ENCODE data around the gene ZSCAN29. TPM values are rescaled to one million over a fixed set of nuclear protein-coding genes. Genes with fewer than 3 reads are reported as not detected.

ZSCAN29 gene
- total and polyA plus RNA-seq, 2 of the 13 experiments (the other 11 are each of a cell fraction or from before 2014, with no cell fraction given), result 8.3 to 27.4 TPM

DNA sequence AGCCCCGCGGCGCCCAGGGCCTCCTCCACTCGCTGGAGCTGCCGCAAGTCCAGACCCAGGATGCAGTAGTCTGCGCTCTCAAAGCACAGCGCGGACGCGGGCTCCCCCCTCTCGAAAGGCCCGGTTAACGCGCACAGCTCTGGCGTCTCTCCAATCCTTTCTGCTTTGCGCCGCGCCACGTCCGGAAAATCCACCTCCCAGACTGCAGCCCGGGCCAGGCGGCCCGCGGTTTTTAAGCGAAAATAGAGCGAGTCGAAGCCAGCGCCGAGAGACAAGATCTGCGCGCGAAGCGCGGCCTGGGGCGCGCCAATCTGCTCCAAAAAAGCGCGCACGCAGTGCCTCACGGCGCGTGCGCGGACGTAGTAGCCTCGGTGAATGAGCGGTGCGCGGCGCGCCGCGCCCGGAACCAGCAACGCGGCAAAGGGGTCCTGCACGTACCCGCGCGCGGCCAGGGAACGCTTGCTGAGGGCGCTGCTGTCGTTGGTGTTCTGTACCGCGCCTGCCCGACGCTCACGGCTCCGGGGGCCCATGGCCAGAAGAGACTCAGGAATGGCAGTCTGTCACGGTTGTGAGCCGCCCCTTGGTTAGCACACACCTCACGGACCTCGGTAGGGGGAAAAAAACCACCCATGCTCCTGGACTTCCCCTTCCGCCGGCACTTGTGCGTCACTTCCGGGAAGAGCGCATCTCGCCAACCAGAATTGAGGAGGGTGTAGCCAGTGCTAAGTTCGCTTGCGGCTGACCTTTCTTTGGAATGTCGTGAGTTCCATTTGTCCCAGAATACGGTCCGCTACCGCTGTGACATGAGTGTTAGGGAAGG, 40.7 kb downstream of the ZSCAN29 start, which contains the start of gene LCMT2 (continued):
- TF ChIP-seq, protein P1, sequence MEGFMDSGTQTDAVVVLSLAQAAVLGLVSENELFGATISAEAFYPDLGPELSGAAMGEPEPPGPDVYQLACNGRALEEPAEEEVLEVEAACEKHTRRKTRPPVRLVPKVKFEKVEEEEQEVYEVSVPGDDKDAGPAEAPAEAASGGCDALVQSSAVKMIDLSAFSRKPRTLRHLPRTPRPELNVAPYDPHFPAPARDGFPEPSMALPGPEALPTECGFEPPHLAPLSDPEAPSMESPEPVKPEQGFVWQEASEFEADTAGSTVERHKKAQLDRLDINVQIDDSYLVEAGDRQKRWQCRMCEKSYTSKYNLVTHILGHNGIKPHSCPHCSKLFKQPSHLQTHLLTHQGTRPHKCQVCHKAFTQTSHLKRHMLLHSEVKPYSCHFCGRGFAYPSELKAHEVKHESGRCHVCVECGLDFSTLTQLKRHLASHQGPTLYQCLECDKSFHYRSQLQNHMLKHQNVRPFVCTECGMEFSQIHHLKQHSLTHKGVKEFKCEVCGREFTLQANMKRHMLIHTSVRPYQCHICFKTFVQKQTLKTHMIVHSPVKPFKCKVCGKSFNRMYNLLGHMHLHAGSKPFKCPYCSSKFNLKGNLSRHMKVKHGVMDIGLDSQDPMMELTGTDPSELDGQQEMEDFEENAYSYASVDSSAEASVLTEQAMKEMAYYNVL (CRISPR knock-in tag; IDR thresholded peaks at IDR 0.05; ENCODE audit: borderline replicate concordance), result peak; percentile 52; the same call in 1 of the 2 replicates
- TF ChIP-seq HCFC1 (IDR thresholded peaks at IDR 0.05; ENCODE audit: low read depth, low read length) (no peak; the same call in 1 of the 2 replicates), NFRKB (IDR thresholded peaks at IDR 0.05) (no peak), MLX (CRISPR knock-in tag; IDR thresholded peaks at IDR 0.05) (no peak), KMT2A (CRISPR knock-in tag; IDR thresholded peaks at IDR 0.05) (peak; percentile 77), MAFF (IDR thresholded peaks at IDR 0.05; ENCODE audit: low read depth, low read length) (no peak), ZNF552 (CRISPR knock-in tag; IDR thresholded peaks at IDR 0.05; ENCODE audit: borderline replicate concordance) (no peak), ATF4 (CRISPR knock-in tag; IDR thresholded peaks at IDR 0.05) (peak in 1 of 2 experiments; percentile 38; a peak in 1 of 4 replicates), FOXM1 (CRISPR knock-in tag; IDR thresholded peaks at IDR 0.05) (no peak), ZSCAN12 (CRISPR knock-in tag; IDR thresholded peaks at IDR 0.05) (no peak), ZSCAN20 (CRISPR knock-in tag; IDR thresholded peaks at IDR 0.05; ENCODE audit: borderline replicate concordance) (no peak; the same call in none of the 2 replicates), ZBTB46 (CRISPR knock-in tag; IDR thresholded peaks at IDR 0.05; ENCODE audit: borderline replicate concordance) (no peak), ZSCAN21 (CRISPR knock-in tag; IDR thresholded peaks at IDR 0.05; ENCODE audit: borderline replicate concordance) (no peak; the same call in 1 of the 2 replicates), CBX1 (IDR thresholded peaks at IDR 0.05; ENCODE audit: low read depth) (no peak), ZNF768 (CRISPR knock-in tag; IDR thresholded peaks at IDR 0.05) (no peak), ZBTB10 (CRISPR knock-in tag; IDR thresholded peaks at IDR 0.05; ENCODE audit: borderline replicate concordance) (no peak), ZNF616 (CRISPR knock-in tag; IDR thresholded peaks at IDR 0.05; ENCODE audit: low read depth) (no peak), ZBTB1 (CRISPR knock-in tag; IDR thresholded peaks at IDR 0.05; ENCODE audit: borderline replicate concordance) (no peak), ZNF563 (CRISPR knock-in tag; IDR thresholded peaks at IDR 0.05) (peak; percentile 95), ZNF33A (CRISPR knock-in tag; IDR thresholded peaks at IDR 0.05; ENCODE audit: borderline replicate concordance) (no peak), ADNP (CRISPR knock-in tag; IDR thresholded peaks at IDR 0.05) (no peak), ZNF264 (CRISPR knock-in tag; IDR thresholded peaks at IDR 0.05) (no peak)

All from HepG2 (cell line).